H1 (cell line): ENCODE data around the gene KRTAP1-5. TPM values are rescaled to one million over a fixed set of nuclear protein-coding genes. Genes with fewer than 3 reads are reported as not detected.

Source experiments
- CTCF ChIA-PET: fragments of 300-600 bp; sonication (Branson Sonifier 250); formaldehyde crosslinking; loops from one replicate; lab custom pipeline; 2021; ENCODE audit not compliant: partially characterized antibody; lab: Charles Lee
- POLR2A ChIA-PET: fragments of 300-600 bp; sonication (Branson Sonifier 250); formaldehyde crosslinking; loops from one replicate; lab custom pipeline; 2021; ENCODE audit warnings: inconsistent platforms; ENCODE audit not compliant: partially characterized antibody; lab: Charles Lee
- DNase-seq, 2 experiments: peaks; one replicate each; pipeline versions ENCODE4 v3.0.0 to v3.0.0-alpha.2; 2010 to 2022; ENCODE audit warnings: low spot score in 2 of 2, low read depth in 1 of 2, mixed read lengths in 1 of 2
- FAIRE-seq: peaks from 2 replicates; lab custom pipeline; 2011; peaks lifted over from hg19 to GRCh38; lab: Jason Lieb, UNC
- H2AFZ ChIP-seq: 2 replicates; pipeline ENCODE4 v1.8.1; 2012; ENCODE audit warnings: low read length, inconsistent platforms
- H2AK5ac ChIP-seq: 2 replicates; pipeline ENCODE4 v1.6.1; 2013; ENCODE audit warnings: low read depth, low read length
- H2BK120ac ChIP-seq: replicated peaks from 2 replicates; pipeline ENCODE3; 2013; ENCODE audit warnings: low read depth, low read length, inconsistent platforms
- H2BK12ac ChIP-seq: 2 replicates; pipeline ENCODE4 v1.6.1; 2013; ENCODE audit warnings: low read depth, low read length
- H2BK15ac ChIP-seq: 2 replicates; pipeline ENCODE4 v1.6.1; 2013; ENCODE audit warnings: low read length
- H2BK20ac ChIP-seq: 2 replicates; pipeline ENCODE4 v1.6.1; 2013; ENCODE audit warnings: low read length
- H2BK5ac ChIP-seq: 2 replicates; pipeline ENCODE4 v1.6.1; 2013; ENCODE audit warnings: low read depth, low read length
- H3K14ac ChIP-seq: 2 replicates; pipeline ENCODE4 v1.6.1; 2013; ENCODE audit warnings: inconsistent platforms; ENCODE audit not compliant: insufficient read length
- H3K18ac ChIP-seq: 2 replicates; pipeline ENCODE4 v1.6.1; 2013; ENCODE audit warnings: low read length; ENCODE audit errors: extremely low read depth
- H3K23ac ChIP-seq: 2 replicates; pipeline ENCODE4 v1.6.1; 2013; ENCODE audit warnings: inconsistent platforms; ENCODE audit not compliant: insufficient read length
- H3K23me2 ChIP-seq: 2 replicates; pipeline ENCODE4 v1.6.1; 2013; ENCODE audit warnings: low read depth, low read length
- H3K27ac ChIP-seq: 2 replicates; pipeline ENCODE4 v1.6.1; 2011; ENCODE audit warnings: low read depth, low read length, inconsistent platforms
- H3K27me3 ChIP-seq, 4 experiments: replicated peaks in 1 of 4; 1 replicate in 1 of 4; 2 replicates in 3 of 4; pipeline versions ENCODE4 v1.6.1 to v1.8.1; 2011 to 2013; ENCODE audit warnings: low read length in 3 of 4, mild to moderate bottlenecking in 3 of 4, inconsistent platforms in 2 of 4, mixed read lengths in 2 of 4, moderate library complexity in 1 of 4; ENCODE audit not compliant: control insufficient read depth in 3 of 4, insufficient read depth in 3 of 4; ENCODE audit errors: extremely low read depth in 1 of 4
- H3K36me3 ChIP-seq, 4 experiments: 2 replicates each; pipeline versions ENCODE4 v1.6.1 to v1.8.1; 2011 to 2013; ENCODE audit warnings: mild to moderate bottlenecking in 4 of 4, low read length in 3 of 4, moderate library complexity in 2 of 4, control low read depth in 1 of 4, inconsistent platforms in 1 of 4; ENCODE audit not compliant: insufficient read depth in 4 of 4, control insufficient read depth in 2 of 4
- H3K4ac ChIP-seq: replicated peaks from 2 replicates; pipeline ENCODE3; 2013; ENCODE audit warnings: low read length, low read depth, mixed read lengths, inconsistent platforms; ENCODE audit not compliant: insufficient read length
- H3K4me1 ChIP-seq, 4 experiments: replicated peaks in 1 of 4; 1 replicate in 1 of 4; 2 replicates in 3 of 4; pipeline versions ENCODE4 v1.6.1 to v1.8.1; 2011 to 2013; ENCODE audit warnings: low read length in 3 of 4, inconsistent platforms in 2 of 4, mixed read lengths in 1 of 4; ENCODE audit not compliant: insufficient read depth in 4 of 4, control insufficient read depth in 3 of 4
- H3K4me2 ChIP-seq, 2 experiments: 2 replicates each; pipeline versions ENCODE4 v1.6.1 to v1.8.1; 2011 to 2013; ENCODE audit warnings: low read depth in 2 of 2, low read length in 2 of 2, control low read depth in 1 of 2, inconsistent platforms in 1 of 2, mild to moderate bottlenecking in 1 of 2; ENCODE audit not compliant: insufficient read depth in 1 of 2
- H3K4me3 ChIP-seq, 4 experiments: fragments of 200-600, 300-600 bp in 1 of 4; sonication (generic), shearing (Covaris generic), sonication (Bioruptor Twin) in 1 of 4; 2 replicates each; pipeline versions ENCODE4 v1.5.1 to v1.8.1; 2011 to 2016; ENCODE audit warnings: low read length in 4 of 4, low read depth in 3 of 4, control low read depth in 2 of 4, inconsistent platforms in 2 of 4, mild to moderate bottlenecking in 2 of 4, mixed read lengths in 1 of 4, moderate library complexity in 1 of 4; ENCODE audit not compliant: insufficient read depth in 2 of 4; ENCODE audit errors: extremely low read depth in 1 of 4
- H3K56ac ChIP-seq: replicated peaks from 2 replicates; pipeline ENCODE3; 2013; ENCODE audit warnings: low read depth, mild to moderate bottlenecking, mixed read lengths, low read length, inconsistent platforms; ENCODE audit not compliant: insufficient read length
- H3K79me1 ChIP-seq: 2 replicates; pipeline ENCODE4 v1.6.1; 2013; ENCODE audit warnings: low read depth, low read length, control low read depth
- H3K79me2 ChIP-seq, 2 experiments: 2 replicates each; pipeline versions ENCODE4 v1.6.1 to v1.8.1; 2012 to 2013; ENCODE audit warnings: low read length in 2 of 2, mild to moderate bottlenecking in 2 of 2, inconsistent platforms in 1 of 2; ENCODE audit not compliant: insufficient read depth in 2 of 2, control insufficient read depth in 1 of 2
- H3K9ac ChIP-seq, 4 experiments: replicated peaks in 1 of 4; 1 replicate in 1 of 4; 2 replicates in 3 of 4; pipeline versions ENCODE4 v1.6.1 to v1.8.1; 2011 to 2013; ENCODE audit warnings: low read depth in 3 of 4, low read length in 3 of 4, control low read depth in 2 of 4, mild to moderate bottlenecking in 2 of 4, moderate library complexity in 2 of 4, inconsistent platforms in 1 of 4; ENCODE audit errors: extremely low read depth in 1 of 4
- H3K9me3 ChIP-seq, 2 experiments: 2 replicates each; pipeline versions ENCODE4 v1.6.1 to v1.8.1; 2012 to 2013; ENCODE audit warnings: mild to moderate bottlenecking in 2 of 2, moderate library complexity in 2 of 2, control low read depth in 1 of 2, inconsistent platforms in 1 of 2, low read depth in 1 of 2, low read length in 1 of 2, mixed read lengths in 1 of 2; ENCODE audit not compliant: insufficient read depth in 2 of 2
- H4K20me1 ChIP-seq, 2 experiments: replicated peaks in 1 of 2; 2 replicates each; pipeline versions ENCODE3 to v1.8.1; 2011 to 2013; ENCODE audit warnings: inconsistent platforms in 2 of 2, low read length in 2 of 2, mild to moderate bottlenecking in 1 of 2; ENCODE audit not compliant: insufficient read depth in 2 of 2, control insufficient read depth in 1 of 2
- H4K5ac ChIP-seq: 2 replicates; pipeline ENCODE4 v1.6.1; 2013; ENCODE audit warnings: low read length, low read depth, mixed read lengths, inconsistent platforms; ENCODE audit not compliant: insufficient read length
- H4K8ac ChIP-seq: 2 replicates; pipeline ENCODE4 v1.8.0; 2013; ENCODE audit warnings: mild to moderate bottlenecking, moderate library complexity, low read length, inconsistent platforms; ENCODE audit not compliant: insufficient read depth; ENCODE audit errors: extremely low read depth
- H4K91ac ChIP-seq: replicated peaks from 2 replicates; pipeline ENCODE3; 2013; ENCODE audit warnings: low read length, mixed read lengths, inconsistent platforms; ENCODE audit not compliant: insufficient read length
- BCL11A ChIP-seq, 2 experiments: IDR thresholded peaks; one replicate each; pipeline ENCODE4 v1.6.1; 2011; ENCODE audit warnings: low read depth in 2 of 2, low read length in 2 of 2, mild to moderate bottlenecking in 2 of 2
- HDAC2 ChIP-seq, 2 experiments: fragments of 300-600 bp in 1 of 2; sonication (generic) in 1 of 2; IDR thresholded peaks; 2 replicates each; pipeline ENCODE4 v1.6.1; 2011 to 2012; ENCODE audit warnings: low read depth in 2 of 2, low read length in 2 of 2, mild to moderate bottlenecking in 2 of 2, moderate library complexity in 2 of 2, borderline replicate concordance in 1 of 2, inconsistent platforms in 1 of 2
- KDM4A ChIP-seq: IDR thresholded peaks from one replicate; pipeline ENCODE4 v1.7.1; 2012; ENCODE audit warnings: low read depth, mild to moderate bottlenecking, moderate library complexity, low read length, inconsistent platforms; ENCODE audit not compliant: severe bottlenecking
- KDM5A ChIP-seq: fragments of 200-600 bp; IDR thresholded peaks from 2 replicates; pipeline ENCODE4 v1.7.1; 2012; ENCODE audit warnings: mild to moderate bottlenecking, low read length, inconsistent platforms, mixed read lengths
- RNF2 ChIP-seq: fragments of 200-900, 300-1000 bp; sonication (generic); IDR thresholded peaks from 2 replicates; pipeline ENCODE4 v1.7.1; 2016; ENCODE audit warnings: borderline replicate concordance, low read depth, mild to moderate bottlenecking, antibody characterized with exemption, low read length; ENCODE audit not compliant: poor library complexity, severe bottlenecking; ENCODE audit errors: missing control alignments
- SP2 ChIP-seq: IDR thresholded peaks from 2 replicates; pipeline ENCODE4 v1.6.1; 2012; ENCODE audit warnings: mild to moderate bottlenecking, low read length, inconsistent platforms
- SP4 ChIP-seq: IDR thresholded peaks from 2 replicates; pipeline ENCODE4 v1.6.1; 2012; ENCODE audit warnings: low read length, inconsistent platforms
- ZNF274 ChIP-seq: IDR thresholded peaks from 2 replicates; pipeline ENCODE4 v1.7.0; 2012; ENCODE audit warnings: low read length, borderline replicate concordance; ENCODE audit errors: extremely low read depth
- WGBS, 2 experiments: shearing (Covaris generic) in 1 of 2; methylation state at CpG; one replicate each; pipeline versions ENCODE4 v1.1.6 to v1.1.7; 2013 to 2015; ENCODE audit warnings: low lambda C conversion rate in 2 of 2, mixed read lengths in 2 of 2, inconsistent platforms in 1 of 2, low coverage in 1 of 2, missing lambda C conversion rate in 1 of 2; ENCODE audit not compliant: insufficient replicate concordance in 2 of 2, insufficient coverage in 1 of 2, insufficient read length in 1 of 2; ENCODE audit errors: extremely low coverage in 1 of 2, missing lambda C conversion rate in 1 of 2; 5-methylcytosine and 5-hydroxymethylcytosine counted together
- polyA plus RNA-seq, 7 experiments: library from polyadenylated mRNA; depleted of rRNA in 3 of 7; stranded (reverse) in 5 of 7; unstranded in 2 of 7; fragments of >200 nt in 5 of 7; fragments of 200-250 nt in 2 of 7; gene quantifications; 1 replicate in 5 of 7; 2 replicates in 1 of 7; 4 replicates in 1 of 7; pipeline versions ENCODE4 v1.2.1 to v1.2.3, GENCODE V29; 2011 to 2013; ENCODE audit warnings: missing spikeins in 2 of 7, mixed read lengths in 2 of 7
- total RNA-seq: library from RNA; stranded (reverse); fragmentation: NEBNext Ultra II Directional; extraction: Animal tissue kit (Norgen Biotek cat#: 25700); gene quantifications from 2 replicates; pipeline ENCODE4 v1.2.1, GENCODE V29; 2021
- TF ChIP-seq, protein P1 (sequence below): IDR thresholded peaks from 2 replicates; pipeline ENCODE4 v1.6.1; 2011; ENCODE audit warnings: low read depth, mild to moderate bottlenecking, low read length; ENCODE audit not compliant: insufficient read depth
- TF ChIP-seq, protein P2 (sequence below), 3 experiments: IDR thresholded peaks; 1 replicate in 2 of 3; 2 replicates in 1 of 3; pipeline versions ENCODE4 v1.5.1 to v1.6.1; 2011; ENCODE audit warnings: low read length in 3 of 3, mild to moderate bottlenecking in 3 of 3, inconsistent platforms in 2 of 3, low read depth in 1 of 3, moderate library complexity in 1 of 3; ENCODE audit not compliant: insufficient read depth in 1 of 3; ENCODE audit errors: control extremely low read depth in 1 of 3

Gene KRTAP1-5
- total and polyA plus RNA-seq, 2 of the 8 experiments (the other 6 are each of a cell fraction or from before 2014, with no cell fraction given) = not detected

DNA sequence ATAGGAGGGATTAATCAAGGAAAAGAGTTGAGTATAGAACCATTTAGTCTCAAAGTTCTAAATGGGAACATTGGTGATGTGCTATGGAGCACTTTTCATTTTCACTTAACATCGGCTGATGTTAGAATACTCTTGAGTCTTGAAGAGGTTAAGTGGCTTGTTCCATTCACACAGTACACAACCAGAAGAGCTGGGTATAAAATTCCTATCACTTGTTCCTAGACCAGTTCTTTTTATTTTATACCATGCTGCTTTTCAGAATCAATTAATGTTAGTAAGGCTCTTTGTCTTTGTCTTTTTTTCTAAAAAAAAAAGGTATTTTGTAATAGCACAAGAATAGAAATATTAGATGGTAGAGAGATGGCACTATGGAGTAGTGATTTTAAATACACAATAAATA is 15.9 kb upstream of the KRTAP1-5 start:
- ChIA-PET POLR2A (no interaction called here), CTCF (interaction anchor here (0.7 to 1.1 kb wide), 2 partner anchors 68 to 280 kb away, joined by 3 read pairs; no protein-coding TSS in a partner anchor)
- Histone ChIP-seq H3K23me2 (no peaks in the 10 kb centered on the region), H2BK5ac (no peak overlapping the region), H4K20me1 (no peaks in the 10 kb centered on the region), H3K4ac (no peak overlapping the region), H2AFZ (no peak overlapping the region), H3K27ac (no peak overlapping the region), H3K56ac (no peak overlapping the region), H3K4me2 (no peak overlapping the region), H2BK12ac (no peak overlapping the region), H3K23ac (no peak overlapping the region), H4K5ac (no peak overlapping the region), H4K91ac (no peak overlapping the region), H2BK20ac (no peak overlapping the region), H3K36me3 (no peaks in the 10 kb centered on the region), H3K4me3 (no peak overlapping the region), H3K9me3 (no peaks in the 10 kb centered on the region), H2BK120ac (no peak overlapping the region), H4K8ac (no peak overlapping the region), H3K14ac (no peak overlapping the region), H3K18ac (no peak overlapping the region), H3K9ac (no peak overlapping the region), H3K79me1 (no peaks in the 10 kb centered on the region), H3K27me3 (no peaks in the 10 kb centered on the region), H3K4me1 (peaks cover 0 to 5% (median 0%) of the 10 kb centered on the region in 4 experiments; a peak in 1 of 7 replicates), H2AK5ac (no peak overlapping the region), H2BK15ac (no peak overlapping the region), H3K79me2 (no peaks in the 10 kb centered on the region)
- 96% methylated on average over 1 of the region's 1 CpG; no CpG with 5 or more reads in 1 of the 2 experiments for WGBS, 2 experiments
- FAIRE-seq (no peak), DNase-seq (no peak)
- TF ChIP-seq, protein P1, sequence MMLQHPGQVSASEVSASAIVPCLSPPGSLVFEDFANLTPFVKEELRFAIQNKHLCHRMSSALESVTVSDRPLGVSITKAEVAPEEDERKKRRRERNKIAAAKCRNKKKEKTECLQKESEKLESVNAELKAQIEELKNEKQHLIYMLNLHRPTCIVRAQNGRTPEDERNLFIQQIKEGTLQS = no peak
- TF ChIP-seq KDM5A (no peak), BCL11A (IDR thresholded peaks at IDR 0.05; ENCODE audit: low read depth in 2 of 2, low read length in 2 of 2) (no peak), RNF2 (no peak), HDAC2 (IDR thresholded peaks at IDR 0.05; ENCODE audit: borderline replicate concordance in 1 of 2, low read depth in 2 of 2, low read length in 2 of 2) (no peak), KDM4A (no peak), SP2 (no peak), ZNF274 (no peak), SP4 (no peak)
- TF ChIP-seq, protein P2, sequence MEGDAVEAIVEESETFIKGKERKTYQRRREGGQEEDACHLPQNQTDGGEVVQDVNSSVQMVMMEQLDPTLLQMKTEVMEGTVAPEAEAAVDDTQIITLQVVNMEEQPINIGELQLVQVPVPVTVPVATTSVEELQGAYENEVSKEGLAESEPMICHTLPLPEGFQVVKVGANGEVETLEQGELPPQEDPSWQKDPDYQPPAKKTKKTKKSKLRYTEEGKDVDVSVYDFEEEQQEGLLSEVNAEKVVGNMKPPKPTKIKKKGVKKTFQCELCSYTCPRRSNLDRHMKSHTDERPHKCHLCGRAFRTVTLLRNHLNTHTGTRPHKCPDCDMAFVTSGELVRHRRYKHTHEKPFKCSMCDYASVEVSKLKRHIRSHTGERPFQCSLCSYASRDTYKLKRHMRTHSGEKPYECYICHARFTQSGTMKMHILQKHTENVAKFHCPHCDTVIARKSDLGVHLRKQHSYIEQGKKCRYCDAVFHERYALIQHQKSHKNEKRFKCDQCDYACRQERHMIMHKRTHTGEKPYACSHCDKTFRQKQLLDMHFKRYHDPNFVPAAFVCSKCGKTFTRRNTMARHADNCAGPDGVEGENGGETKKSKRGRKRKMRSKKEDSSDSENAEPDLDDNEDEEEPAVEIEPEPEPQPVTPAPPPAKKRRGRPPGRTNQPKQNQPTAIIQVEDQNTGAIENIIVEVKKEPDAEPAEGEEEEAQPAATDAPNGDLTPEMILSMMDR (IDR thresholded peaks at IDR 0.05; ENCODE audit: control extremely low read depth in 1 of 3, insufficient read depth in 1 of 3, low read depth in 1 of 3, low read length in 3 of 3) = no peak
